Esophagus squamous epithelium (tissue), 5 donors: ENCODE data around the gene FLNB. TPM values are rescaled to one million over a fixed set of nuclear protein-coding genes. Genes with fewer than 3 reads are reported as not detected.
A peak's percentile ranks its signal among the peaks of the same experiment; 100 is the strongest.

ENCODE experiments used
- DNase-seq: peaks from one replicate; lab custom pipeline; 2025; lab: John Stamatoyannopoulos, UW
- H3K27ac ChIP-seq, 4 donors: fragments of 200-600 bp; sonication (generic); one replicate each; pipeline ENCODE4 v1.5.1; 2016 to 2019; ENCODE audit warnings: mild to moderate bottlenecking in 1 of 4
- H3K27me3 ChIP-seq, 4 donors: fragments of 200-600 bp; sonication (generic); 1 replicate in 3 of 4; 2 replicates in 1 of 4; pipeline versions ENCODE4 v1.5.1 to v1.6.0; 2017 to 2021; ENCODE audit warnings: antibody characterized with exemption in 1 of 4
- H3K36me3 ChIP-seq, 3 donors: fragments of 200-600 bp; sonication (generic); one replicate each; pipeline ENCODE4 v1.5.1; 2016 to 2019
- H3K4me1 ChIP-seq, 3 donors: fragments of 200-600 bp; sonication (generic); one replicate each; pipeline ENCODE4 v1.5.1; 2017 to 2019
- H3K4me3 ChIP-seq, 4 donors: fragments of 200-600 bp; sonication (generic); 1 replicate in 3 of 4; 2 replicates in 1 of 4; pipeline ENCODE4 v1.5.1; 2016 to 2019; ENCODE audit warnings: mild to moderate bottlenecking in 2 of 4, moderate library complexity in 1 of 4
- H3K9me3 ChIP-seq, 3 donors: fragments of 200-600 bp; sonication (generic); one replicate each; pipeline ENCODE4 v1.5.1; 2016 to 2019
- CTCF ChIP-seq, 6 experiments: fragments of 450-650 bp in 4 of 6; fragments of 200-600 bp in 2 of 6; sonication (generic) in 2 of 6; IDR thresholded peaks; one replicate each; pipeline ENCODE4 v1.5.1; 2016 to 2019; ENCODE audit warnings: antibody characterized with exemption in 6 of 6, mild to moderate bottlenecking in 4 of 6, moderate library complexity in 4 of 6
- POLR2A ChIP-seq, 4 donors: fragments of 450-650 bp; IDR thresholded peaks; one replicate each; pipeline ENCODE4 v1.6.1; 2017; ENCODE audit warnings: antibody characterized with exemption in 4 of 4, mild to moderate bottlenecking in 4 of 4, moderate library complexity in 3 of 4
- WGBS, 2 donors: methylation state at CpG; one replicate each; pipeline ENCODE4 v1.1.5; 2018; 5-methylcytosine and 5-hydroxymethylcytosine counted together
- intact Hi-C: fragments of 100-400 bp; cut with DNase I; formaldehyde crosslinking; loops from one replicate; pipeline ENCODE4 v1.15.0; 2022
- total RNA-seq, 4 donors: library from RNA; depleted of rRNA; stranded (reverse); fragments of >200 nt; gene quantifications; one replicate each; pipeline ENCODE4 v1.1.0, GENCODE V29; 2016
- donor health status: DM: yes; HTN: yes; CAD: no.

FLNB gene
- total RNA-seq, 4 donors from 2014 or later: 65.4 to 77.0 (median 71.5) TPM

GRCh38 chr3:58036293-58037032, 28.2 kb downstream of the FLNB start:
- H3K4me3 ChIP-seq: no peak overlapping the region
- 69 to 72% methylated on average over 8 of the region's 8 CpGs for WGBS, 2 donors
- no peak for DNase-seq
- H3K27me3 ChIP-seq: no peaks in the 10 kb centered on the region
- H3K36me3 ChIP-seq: no peaks in the 10 kb centered on the region
- H3K9me3 ChIP-seq: no peaks in the 10 kb centered on the region
- H3K27ac ChIP-seq: peak overlapping the region in 3 of 4 donors; percentile 29 to 67 (median 64)
- TF ChIP-seq CTCF (IDR thresholded peaks at IDR 0.05): no peak
- no peak for TF ChIP-seq POLR2A (IDR thresholded peaks at IDR 0.05)
- intact Hi-C loops: no loop called here
- H3K4me1 ChIP-seq: peaks cover 7 to 66% (median 31%) of the 10 kb centered on the region in 3 donors

DNA sequence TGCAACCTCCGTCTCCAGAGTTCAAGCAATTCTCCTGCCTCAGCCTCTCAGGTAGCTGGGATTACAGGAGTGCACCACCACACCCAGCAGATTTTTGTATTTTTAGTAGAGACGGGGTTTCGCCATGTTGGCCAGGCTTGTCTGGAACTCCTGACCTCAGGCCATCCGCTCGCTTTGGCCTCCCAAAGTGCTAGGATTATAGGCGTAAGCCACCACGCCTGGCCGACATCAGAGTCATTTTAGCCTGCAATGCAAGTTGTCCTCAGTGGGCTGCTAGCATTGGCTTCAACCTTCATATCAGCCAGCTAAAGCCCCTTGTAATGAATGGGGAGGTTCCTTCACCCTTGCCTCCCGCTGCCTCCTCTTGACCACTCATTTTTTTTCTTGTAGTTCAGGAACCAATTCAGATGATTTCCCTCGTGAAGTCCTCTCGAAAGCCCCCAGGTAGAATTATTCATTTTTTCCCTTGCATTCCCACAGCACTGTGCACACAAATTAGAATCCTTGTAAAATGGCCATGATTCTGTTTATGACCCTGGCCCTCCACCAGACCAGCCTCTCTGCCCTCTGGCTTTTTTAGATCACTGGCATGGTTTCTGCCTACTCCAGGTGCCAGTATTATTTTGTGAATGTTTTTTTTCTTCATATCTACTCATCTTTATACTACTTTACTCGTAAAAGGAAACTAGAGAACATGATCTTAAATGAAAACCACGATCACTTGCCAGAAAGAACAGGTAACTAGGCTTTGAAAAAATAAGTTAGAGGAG, 29.1 kb downstream of the FLNB start:
- Histone ChIP-seq H3K4me1 (peaks cover 13 to 74% (median 40%) of the 10 kb centered on the region in 3 donors), H3K4me3 (no peak overlapping the region)

DNA sequence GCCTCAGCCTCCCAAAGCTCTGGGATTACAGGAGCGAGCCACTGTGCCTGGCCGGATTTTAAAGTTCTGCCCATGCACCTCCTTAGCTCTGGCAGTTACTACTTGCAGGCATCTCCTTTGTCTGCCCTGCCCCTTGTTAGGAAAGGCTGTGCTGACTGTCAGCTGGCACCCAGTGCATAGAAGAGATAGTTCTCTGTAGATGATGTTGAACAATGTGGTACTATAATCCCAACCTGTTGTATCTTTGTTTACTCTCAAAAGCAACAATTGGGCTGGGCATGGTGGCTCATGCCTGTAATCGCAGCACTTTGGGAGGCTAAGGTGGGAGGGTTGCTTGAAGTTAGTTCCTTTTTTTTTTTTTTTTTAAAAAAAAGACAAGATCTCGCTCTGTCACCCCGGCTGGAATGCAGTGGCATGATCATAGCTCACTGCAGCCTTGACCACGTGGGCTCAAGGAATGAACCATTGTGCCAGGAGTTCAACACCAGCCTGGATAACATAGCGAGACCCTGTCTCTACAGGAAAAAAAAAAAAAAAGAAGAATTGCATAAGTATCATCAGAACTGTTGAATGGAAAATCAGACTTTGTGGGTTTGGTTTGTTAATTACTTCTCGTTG, 30.6 kb downstream of the FLNB start:
- Histone ChIP-seq H3K4me1 (peaks cover 20 to 89% (median 54%) of the 10 kb centered on the region in 3 donors), H3K9me3 (no peaks in the 10 kb centered on the region), H3K27ac (peak overlapping the region in 1 of 4 donors; percentile 11), H3K36me3 (no peaks in the 10 kb centered on the region), H3K4me3 (no peak overlapping the region), H3K27me3 (no peaks in the 10 kb centered on the region)
- TF ChIP-seq POLR2A (IDR thresholded peaks at IDR 0.05): no peak
- no peak for TF ChIP-seq CTCF (IDR thresholded peaks at IDR 0.05)
- DNase-seq: no peak
- WGBS, 2 donors: 47 to 61% methylated on average over 6 to 8 of the region's 8 CpGs
- intact Hi-C loops: no loop called here

More for the DNA sequence above, 29.1 kb downstream of the FLNB start:
- TF ChIP-seq POLR2A (IDR thresholded peaks at IDR 0.05) (no peak), CTCF (IDR thresholded peaks at IDR 0.05) (no peak)
- no peak for DNase-seq
- intact Hi-C loops: no loop called here
- peak overlapping the region in 1 of 4 donors; percentile 13 for H3K27ac ChIP-seq
- WGBS, 2 donors: 93 to 95% methylated on average over 10 to 13 of the region's 13 CpGs
- no peaks in the 10 kb centered on the region for H3K9me3 ChIP-seq
- no peaks in the 10 kb centered on the region for H3K27me3 ChIP-seq
- H3K36me3 ChIP-seq: no peaks in the 10 kb centered on the region

DNA sequence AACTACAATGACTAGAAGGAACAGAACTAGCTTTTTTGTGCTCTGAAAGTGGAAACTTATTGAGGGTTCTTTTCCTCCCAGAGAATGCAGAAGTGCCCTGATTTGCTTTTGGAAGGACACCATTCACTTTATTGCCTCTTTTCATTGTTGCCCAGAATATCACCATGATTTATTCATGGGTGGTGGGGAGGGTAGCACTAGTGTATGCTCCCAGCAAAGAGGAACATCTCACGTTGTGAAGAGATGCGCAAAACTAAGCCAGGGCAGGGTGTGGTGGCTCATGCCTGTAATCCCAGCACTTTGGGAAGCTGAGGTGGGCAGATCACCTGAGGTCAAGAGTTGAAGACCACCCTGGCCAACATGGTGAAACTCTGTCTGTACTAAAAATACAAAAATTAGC, 31.4 kb downstream of the FLNB start:
- intact Hi-C loops: no loop called here
- WGBS, 2 donors: 78 to 94% methylated on average over 2 of the region's 2 CpGs
- TF ChIP-seq POLR2A (IDR thresholded peaks at IDR 0.05): no peak
- no peak for TF ChIP-seq CTCF (IDR thresholded peaks at IDR 0.05)
- Histone ChIP-seq H3K4me3 (no peak overlapping the region), H3K36me3 (no peaks in the 10 kb centered on the region), H3K27me3 (no peaks in the 10 kb centered on the region), H3K9me3 (no peaks in the 10 kb centered on the region), H3K27ac (peak overlapping the region in 2 of 4 donors; percentile 22 to 73), H3K4me1 (peaks cover 25 to 93% (median 62%) of the 10 kb centered on the region in 3 donors)
- DNase-seq: no peak
